Adrenal gland (tissue), 5 donors: Measurements from ENCODE around the gene JAM3.

Experiments
- POLR2A ChIP-seq, 2 donors: fragments of 450-650 bp; IDR thresholded peaks; one replicate each; pipeline ENCODE4 v1.6.1; 2017; ENCODE audit warnings: antibody characterized with exemption in 2 of 2, mild to moderate bottlenecking in 2 of 2, moderate library complexity in 1 of 2
- TF ChIP-seq, protein P1 (sequence below), 6 experiments: fragments of 450-650 bp in 4 of 6; fragments of 200-600 bp in 2 of 6; sonication (generic) in 1 of 6; IDR thresholded peaks; 1 replicate in 5 of 6; 2 replicates in 1 of 6; pipeline versions ENCODE4 v1.5.1 to v1.8.0; 2016 to 2021; ENCODE audit warnings: antibody characterized with exemption in 6 of 6, mild to moderate bottlenecking in 2 of 6, moderate library complexity in 1 of 6
- donor health status: DM: no; HTN: no; CAD: no.

GRCh38 chr11:134124660-134125451 lies 56.0 kb downstream of the JAM3 start:
- TF ChIP-seq, protein P1, sequence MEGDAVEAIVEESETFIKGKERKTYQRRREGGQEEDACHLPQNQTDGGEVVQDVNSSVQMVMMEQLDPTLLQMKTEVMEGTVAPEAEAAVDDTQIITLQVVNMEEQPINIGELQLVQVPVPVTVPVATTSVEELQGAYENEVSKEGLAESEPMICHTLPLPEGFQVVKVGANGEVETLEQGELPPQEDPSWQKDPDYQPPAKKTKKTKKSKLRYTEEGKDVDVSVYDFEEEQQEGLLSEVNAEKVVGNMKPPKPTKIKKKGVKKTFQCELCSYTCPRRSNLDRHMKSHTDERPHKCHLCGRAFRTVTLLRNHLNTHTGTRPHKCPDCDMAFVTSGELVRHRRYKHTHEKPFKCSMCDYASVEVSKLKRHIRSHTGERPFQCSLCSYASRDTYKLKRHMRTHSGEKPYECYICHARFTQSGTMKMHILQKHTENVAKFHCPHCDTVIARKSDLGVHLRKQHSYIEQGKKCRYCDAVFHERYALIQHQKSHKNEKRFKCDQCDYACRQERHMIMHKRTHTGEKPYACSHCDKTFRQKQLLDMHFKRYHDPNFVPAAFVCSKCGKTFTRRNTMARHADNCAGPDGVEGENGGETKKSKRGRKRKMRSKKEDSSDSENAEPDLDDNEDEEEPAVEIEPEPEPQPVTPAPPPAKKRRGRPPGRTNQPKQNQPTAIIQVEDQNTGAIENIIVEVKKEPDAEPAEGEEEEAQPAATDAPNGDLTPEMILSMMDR (IDR thresholded peaks at IDR 0.05): peak in 1 of 6 experiments; percentile 8
- peak in 1 of 2 donors; percentile 37 for TF ChIP-seq POLR2A (IDR thresholded peaks at IDR 0.05)
